Spinal cord (tissue), 10 donors: ENCODE data around the gene TARS3. TPM values are rescaled to one million over a fixed set of nuclear protein-coding genes. Genes with fewer than 3 reads are reported as not detected.

Experiments
- DNase-seq, 6 donors: peaks; one replicate each; pipeline versions ENCODE4 v3.0.0 to v3.0.0-alpha.2; 2013 to 2015; ENCODE audit warnings: low spot score in 6 of 6, low read depth in 4 of 6
- H3K27ac ChIP-seq: one replicate; pipeline ENCODE4 v1.5.1; 2013; ENCODE audit warnings: low read depth, low read length, control low read depth
- H3K27me3 ChIP-seq: one replicate; pipeline ENCODE4 v1.6.1; 2013; ENCODE audit warnings: low read length; ENCODE audit not compliant: control insufficient read depth, insufficient read depth
- H3K36me3 ChIP-seq: one replicate; pipeline ENCODE4 v1.6.1; 2013; ENCODE audit warnings: low read length; ENCODE audit not compliant: control insufficient read depth, insufficient read depth
- H3K4me1 ChIP-seq: one replicate; pipeline ENCODE4 v1.6.1; 2013; ENCODE audit warnings: low read length; ENCODE audit not compliant: control insufficient read depth, insufficient read depth
- H3K4me3 ChIP-seq: one replicate; pipeline ENCODE4 v1.5.1; 2013; ENCODE audit warnings: low read depth, low read length, control low read depth
- H3K9me3 ChIP-seq: one replicate; pipeline ENCODE4 v1.6.1; 2013; ENCODE audit warnings: low read length; ENCODE audit not compliant: control insufficient read depth, insufficient read depth
- WGBS: methylation state at CpG from one replicate; pipeline ENCODE4 v1.1.5; 2013; ENCODE audit warnings: missing lambda C conversion rate; ENCODE audit not compliant: insufficient coverage; 5-methylcytosine and 5-hydroxymethylcytosine counted together
- polyA plus RNA-seq, 2 donors: library from polyadenylated mRNA; unstranded; fragments of 120-200 nt; gene quantifications; one replicate each; pipeline ENCODE4 v1.2.1, GENCODE V29; 2013; ENCODE audit not compliant: insufficient read length in 2 of 2
- total RNA-seq, 2 donors: library from RNA; depleted of rRNA in 1 of 2; stranded (reverse); fragments of 120-200 nt in 1 of 2; fragments of >200 nt in 1 of 2; gene quantifications; one replicate each; pipeline versions ENCODE4 v1.2.3 to v1.2.4, GENCODE V29; 2013 to 2014
- donor health status: healthy.

TARS3 gene
- total and polyA plus RNA-seq, 4 donors = 26.0 to 38.7 (median 31.4) TPM

- no peak for DNase-seq
- no CpG with 5 or more reads among the region's 3 CpGs for WGBS
- Histone ChIP-seq H3K9me3 (no peaks in the 10 kb centered on the region), H3K4me1 (no peaks in the 10 kb centered on the region), H3K27me3 (no peaks in the 10 kb centered on the region), H3K27ac (no peak overlapping the region), H3K36me3 (peaks cover 2% of the 10 kb centered on the region), H3K4me3 (no peak overlapping the region)
Observed at GRCh38 chr15:101684877-101685276, 39.4 kb downstream of the TARS3 start.

- H3K27ac ChIP-seq = no peak overlapping the region
- WGBS = no CpG with 5 or more reads among the region's 1 CpG
- peaks cover 2% of the 10 kb centered on the region for H3K36me3 ChIP-seq
- H3K27me3 ChIP-seq = no peaks in the 10 kb centered on the region
- DNase-seq = no peak
- H3K4me3 ChIP-seq = no peak overlapping the region
- no peaks in the 10 kb centered on the region for H3K4me1 ChIP-seq
- H3K9me3 ChIP-seq = no peaks in the 10 kb centered on the region
Observed at GRCh38 chr15:101684384-101684783, 39.9 kb downstream of the TARS3 start.

- H3K27ac ChIP-seq = no peak overlapping the region
- H3K36me3 ChIP-seq = peaks cover 5% of the 10 kb centered on the region
- DNase-seq = no peak
- no peak overlapping the region for H3K4me3 ChIP-seq
- no CpG with 5 or more reads among the region's 2 CpGs for WGBS
- H3K4me1 ChIP-seq = no peaks in the 10 kb centered on the region
- H3K9me3 ChIP-seq = no peaks in the 10 kb centered on the region
- no peaks in the 10 kb centered on the region for H3K27me3 ChIP-seq
Observed at GRCh38 chr15:101679806-101680205, 44.5 kb downstream of the TARS3 start.

- Histone ChIP-seq H3K4me1 (no peaks in the 10 kb centered on the region), H3K27ac (no peak overlapping the region), H3K9me3 (no peaks in the 10 kb centered on the region), H3K36me3 (peaks cover 14% of the 10 kb centered on the region), H3K4me3 (no peak overlapping the region), H3K27me3 (no peaks in the 10 kb centered on the region)
- WGBS = no CpG with 5 or more reads among the region's 4 CpGs
- peak in 2 of 6 donors; percentile 26 to 77 for DNase-seq
Observed at GRCh38 chr15:101676921-101677329, 47.3 kb downstream of the TARS3 start.

GRCh38 chr15:101675796-101676582, 48.3 kb downstream of the TARS3 start:
- no peaks in the 10 kb centered on the region for H3K27me3 ChIP-seq
- peaks cover 17% of the 10 kb centered on the region for H3K36me3 ChIP-seq
- no peaks in the 10 kb centered on the region for H3K4me1 ChIP-seq
- no peak overlapping the region for H3K4me3 ChIP-seq
- no peaks in the 10 kb centered on the region for H3K9me3 ChIP-seq
- WGBS = 51% methylated on average over 16 of the region's 16 CpGs
- peak in 2 of 6 donors; percentile 4 to 49 for DNase-seq
- peak overlapping the region; percentile 29 for H3K27ac ChIP-seq

- Histone ChIP-seq H3K27me3 (no peaks in the 10 kb centered on the region), H3K4me1 (no peaks in the 10 kb centered on the region), H3K9me3 (no peaks in the 10 kb centered on the region), H3K36me3 (peaks cover 17% of the 10 kb centered on the region), H3K27ac (no peak overlapping the region), H3K4me3 (no peak overlapping the region)
- WGBS = 98% methylated on average over 4 of the region's 5 CpGs
- DNase-seq = no peak
Observed at GRCh38 chr15:101675015-101675414, 49.3 kb downstream of the TARS3 start.

GRCh38 chr15:101672298-101672697, 52.0 kb downstream of the TARS3 start:
- Histone ChIP-seq H3K4me1 (no peaks in the 10 kb centered on the region), H3K36me3 (peaks cover 17% of the 10 kb centered on the region), H3K27me3 (no peaks in the 10 kb centered on the region), H3K9me3 (no peaks in the 10 kb centered on the region), H3K27ac (no peak overlapping the region), H3K4me3 (no peak overlapping the region)
- DNase-seq = no peak
- 84% methylated on average over 7 of the region's 9 CpGs for WGBS

GRCh38 chr15:101669744-101670143, 54.5 kb downstream of the TARS3 start:
- H3K27ac ChIP-seq = no peak overlapping the region
- DNase-seq = no peak
- no peaks in the 10 kb centered on the region for H3K27me3 ChIP-seq
- no peak overlapping the region for H3K4me3 ChIP-seq
- peaks cover 12% of the 10 kb centered on the region for H3K36me3 ChIP-seq
- no peaks in the 10 kb centered on the region for H3K4me1 ChIP-seq
- H3K9me3 ChIP-seq = peaks cover 1% of the 10 kb centered on the region
- no CpG with 5 or more reads among the region's 3 CpGs for WGBS

GRCh38 chr15:101667881-101668280, 56.4 kb downstream of the TARS3 start:
- DNase-seq = no peak
- Histone ChIP-seq H3K9me3 (peaks cover 1% of the 10 kb centered on the region), H3K4me3 (no peak overlapping the region), H3K27ac (no peak overlapping the region), H3K36me3 (peaks cover 10% of the 10 kb centered on the region), H3K27me3 (no peaks in the 10 kb centered on the region), H3K4me1 (no peaks in the 10 kb centered on the region)
- no CpG with 5 or more reads among the region's 1 CpG for WGBS

GRCh38 chr15:101664303-101664913, 59.9 kb downstream of the TARS3 start:
- no peak overlapping the region for H3K27ac ChIP-seq
- no peak overlapping the region for H3K4me3 ChIP-seq
- H3K4me1 ChIP-seq = no peaks in the 10 kb centered on the region
- H3K36me3 ChIP-seq = no peaks in the 10 kb centered on the region
- peaks cover 1% of the 10 kb centered on the region for H3K9me3 ChIP-seq
- 75% methylated on average over 8 of the region's 9 CpGs for WGBS
- H3K27me3 ChIP-seq = no peaks in the 10 kb centered on the region
- DNase-seq = no peak
